SK-N-SH treated with all-trans-retinoic acid at 6 μM for 48 hours (cell line): Measurements from ENCODE around the gene TTC39A.

Source experiments
- ATAC-seq: fragments of 200-7000 bp; cut with Tn5 transposase; 3 replicates; pipeline ENCODE4 v1.9.1; 2020; ENCODE audit warnings: mild to moderate bottlenecking, moderate library complexity
- ARNTL ChIP-seq: fragments of 450-650 bp; formaldehyde crosslinking; IDR thresholded peaks from 2 replicates; pipeline ENCODE4 v1.5.0; 2020; ENCODE audit warnings: low read depth, mild to moderate bottlenecking, moderate library complexity, borderline replicate concordance
- BACH2 ChIP-seq: fragments of 250-450 bp; sonication (Bioruptor Pico); IDR thresholded peaks from 2 replicates; pipeline ENCODE4 v1.9.0; 2021; ENCODE audit warnings: mild to moderate bottlenecking, borderline replicate concordance
- CREB5 ChIP-seq: fragments of 250-450 bp; sonication (Bioruptor Pico); IDR thresholded peaks from 2 replicates; pipeline ENCODE4 v1.5.1; 2020; ENCODE audit warnings: low read depth, mild to moderate bottlenecking, moderate library complexity
- CSDC2 ChIP-seq: fragments of 250-450 bp; sonication (Bioruptor Pico); IDR thresholded peaks from 2 replicates; pipeline ENCODE4 v1.5.0; 2020; ENCODE audit warnings: mild to moderate bottlenecking, moderate library complexity
- CSRNP3 ChIP-seq: fragments of 250-450 bp; sonication (Bioruptor Pico); IDR thresholded peaks from 2 replicates; pipeline ENCODE4 v1.5.1; 2021; ENCODE audit warnings: mild to moderate bottlenecking, moderate library complexity
- ESRRG ChIP-seq: fragments of 250-450 bp; sonication (Bioruptor Pico); IDR thresholded peaks from 2 replicates; pipeline ENCODE4 v1.6.1; 2021; ENCODE audit warnings: mild to moderate bottlenecking
- GLIS3 ChIP-seq: fragments of 250-450 bp; sonication (Bioruptor Pico); IDR thresholded peaks from 2 replicates; pipeline ENCODE4 v1.5.0; 2020; ENCODE audit warnings: mild to moderate bottlenecking, moderate library complexity
- ISL1 ChIP-seq: fragments of 250-450 bp; sonication (Bioruptor Pico); IDR thresholded peaks from 2 replicates; pipeline ENCODE4 v2.1.2; 2022; ENCODE audit warnings: mild to moderate bottlenecking, moderate library complexity
- OSR1 ChIP-seq: fragments of 250-450 bp; sonication (Bioruptor Pico); IDR thresholded peaks from 2 replicates; pipeline ENCODE4 v1.8.0; 2022; ENCODE audit warnings: moderate library complexity, mild to moderate bottlenecking, inconsistent platforms
- PPARA ChIP-seq: fragments of 250-450 bp; sonication (Bioruptor Pico); IDR thresholded peaks from 2 replicates; pipeline ENCODE4 v1.5.0; 2020; ENCODE audit warnings: mild to moderate bottlenecking, borderline replicate concordance
- SNAI2 ChIP-seq: fragments of 250-450 bp; sonication (Bioruptor Pico); IDR thresholded peaks from 2 replicates; pipeline ENCODE4 v1.5.0; 2020; ENCODE audit warnings: mild to moderate bottlenecking, moderate library complexity
- TCF4 ChIP-seq: fragments of 250-450 bp; sonication (Bioruptor Pico); IDR thresholded peaks from 2 replicates; pipeline ENCODE4 v1.8.0; 2021; ENCODE audit warnings: mild to moderate bottlenecking, moderate library complexity, borderline replicate concordance
- ZC3H10 ChIP-seq: fragments of 250-450 bp; sonication (Bioruptor Pico); IDR thresholded peaks from 2 replicates; pipeline ENCODE4 v1.5.1; 2021; ENCODE audit warnings: mild to moderate bottlenecking, moderate library complexity
- ZFP3 ChIP-seq: fragments of 250-450 bp; sonication (Bioruptor Pico); IDR thresholded peaks from 2 replicates; pipeline ENCODE4 v1.5.0; 2020; ENCODE audit warnings: mild to moderate bottlenecking, moderate library complexity
- ZFP30 ChIP-seq: fragments of 450-650 bp; formaldehyde crosslinking; IDR thresholded peaks from 2 replicates; pipeline ENCODE4 v1.5.0; 2022; ENCODE audit warnings: mild to moderate bottlenecking, moderate library complexity
- ZNF565 ChIP-seq: fragments of 450-650 bp; formaldehyde crosslinking; conservative IDR thresholded peaks from 2 replicates; pipeline ENCODE4 v1.5.0; 2020; ENCODE audit warnings: low read depth, mild to moderate bottlenecking, moderate library complexity
- ZNF70 ChIP-seq: fragments of 450-650 bp; formaldehyde crosslinking; IDR thresholded peaks from 2 replicates; pipeline ENCODE4 v1.5.0; 2020; ENCODE audit warnings: mild to moderate bottlenecking, moderate library complexity
- ZNF8 ChIP-seq: fragments of 450-650 bp; formaldehyde crosslinking; IDR thresholded peaks from 2 replicates; pipeline ENCODE4 v1.5.0; 2020; ENCODE audit warnings: mild to moderate bottlenecking, moderate library complexity

The TTC39A gene

GRCh38 chr1:51321924-51322280, 8.5 kb downstream of the TTC39A start:
- TF ChIP-seq CSRNP3 (CRISPR knock-in tag): no peak
- no peak for TF ChIP-seq CSDC2 (CRISPR knock-in tag)
- no peak for TF ChIP-seq OSR1 (CRISPR knock-in tag)
- no peak for TF ChIP-seq ESRRG (CRISPR knock-in tag)
- ATAC-seq: no peak

GRCh38 chr1:51320967-51321923, 9.1 kb downstream of the TTC39A start:
- ATAC-seq: no peak
- TF ChIP-seq OSR1 (CRISPR knock-in tag) (no peak), ESRRG (CRISPR knock-in tag) (no peak), BACH2 (CRISPR knock-in tag) (no peak), CSRNP3 (CRISPR knock-in tag) (no peak), CSDC2 (CRISPR knock-in tag) (no peak), ZNF8 (CRISPR knock-in tag) (no peak), ISL1 (CRISPR knock-in tag) (no peak), ZFP3 (no peak), CREB5 (CRISPR knock-in tag) (no peak), ZC3H10 (CRISPR knock-in tag) (no peak), ARNTL (CRISPR knock-in tag) (no peak), ZFP30 (CRISPR knock-in tag) (no peak), GLIS3 (CRISPR knock-in tag) (no peak), ZNF70 (CRISPR knock-in tag) (no peak), TCF4 (CRISPR knock-in tag) (no peak), ZNF565 (CRISPR knock-in tag) (no peak)

GRCh38 chr1:51317798-51318197, 12.6 kb downstream of the TTC39A start:
- TF ChIP-seq ZNF565 (CRISPR knock-in tag) (no peak), PPARA (CRISPR knock-in tag) (no peak), CSRNP3 (CRISPR knock-in tag) (no peak), TCF4 (CRISPR knock-in tag) (no peak)
- TF ChIP-seq, all 23 proteins: peak for 0
- ATAC-seq: no peak

GRCh38 chr1:51316846-51317120, 13.6 kb downstream of the TTC39A start:
- TF ChIP-seq ZNF565 (CRISPR knock-in tag) (no peak), ZFP3 (no peak), ZC3H10 (CRISPR knock-in tag) (no peak), ISL1 (CRISPR knock-in tag) (no peak), ESRRG (CRISPR knock-in tag) (no peak)
- TF ChIP-seq, all 23 proteins: peak for 0
- ATAC-seq: no peak

GRCh38 chr1:51316113-51316845, 14.1 kb downstream of the TTC39A start:
- ATAC-seq: no peak
- TF ChIP-seq ZNF70 (CRISPR knock-in tag) (no peak), BACH2 (CRISPR knock-in tag) (no peak), ESRRG (CRISPR knock-in tag) (no peak), ZFP30 (CRISPR knock-in tag) (no peak), ZNF8 (CRISPR knock-in tag) (no peak), SNAI2 (CRISPR knock-in tag) (no peak)
